Fibroblast of mammary gland (primary cell): Measurements from ENCODE around the gene AQP10.
"Not testable (repeated sequence)": the region's sequence is repeated elsewhere in the genome, so short reads cannot be mapped to it uniquely, and the experiment has no call there.

Experiments used
- DNase-seq: peaks from one replicate; pipeline ENCODE4 v3.0.0-alpha.2; 2010; ENCODE audit warnings: low read depth
- H3K4me3 ChIP-seq: 2 replicates; pipeline ENCODE4 v1.5.1; 2011; ENCODE audit warnings: low read depth, mild to moderate bottlenecking, low read length, moderate library complexity; ENCODE audit not compliant: control insufficient read depth
- CTCF ChIP-seq: conservative IDR thresholded peaks from 2 replicates; pipeline ENCODE4 v1.5.1; 2011; ENCODE audit warnings: low read depth, low read length, inconsistent platforms; ENCODE audit not compliant: control insufficient read depth, insufficient read depth

Gene AQP10

DNA sequence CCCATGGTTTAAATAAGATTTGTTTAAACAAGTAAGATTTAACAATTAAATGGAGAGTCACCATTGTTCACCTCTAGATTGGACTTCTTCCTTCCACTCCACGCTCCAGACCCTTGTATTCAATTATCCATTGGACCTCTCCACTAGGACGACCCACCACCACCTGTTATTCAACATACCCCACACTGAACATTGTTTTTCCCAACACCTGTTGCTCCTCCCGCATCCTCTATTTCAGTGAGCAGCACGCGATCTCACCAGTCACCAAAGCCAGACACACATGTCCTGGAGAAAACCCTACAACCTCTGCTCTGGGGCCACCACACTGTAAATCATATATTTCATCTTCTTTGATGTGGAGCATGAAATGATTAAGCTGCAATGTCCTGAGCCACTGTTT, 33.1 kb downstream of the AQP10 start:
- no peak overlapping the region for H3K4me3 ChIP-seq
- no peak for TF ChIP-seq CTCF
- DNase-seq: no peak

DNA sequence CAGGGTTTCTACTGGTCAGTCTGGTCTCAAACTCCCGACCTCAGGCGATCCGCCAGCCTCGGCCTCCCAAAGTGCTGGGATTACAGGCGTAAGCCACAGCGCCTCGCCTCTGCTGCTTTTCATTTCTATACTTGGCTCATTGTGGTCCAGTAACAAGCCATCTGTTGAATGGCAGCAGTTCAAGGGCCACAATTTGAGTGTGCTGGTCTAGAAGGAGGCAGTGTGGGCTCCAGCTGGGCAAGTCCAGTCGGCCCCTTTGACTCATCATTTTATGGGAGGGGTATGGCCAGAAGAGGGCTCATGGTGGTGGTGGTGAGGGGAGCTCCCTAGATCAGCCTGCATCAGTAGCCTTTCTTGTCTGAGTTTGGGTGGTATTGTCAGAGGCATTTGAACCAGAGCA, 37.6 kb downstream of the AQP10 start:
- DNase-seq: no peak
- no peak for TF ChIP-seq CTCF
- no peak overlapping the region for H3K4me3 ChIP-seq

GRCh38 chr1:154360288-154360687, 39.4 kb downstream of the AQP10 start:
- TF ChIP-seq CTCF: no peak
- no peak overlapping the region for H3K4me3 ChIP-seq
- no peak for DNase-seq

DNA sequence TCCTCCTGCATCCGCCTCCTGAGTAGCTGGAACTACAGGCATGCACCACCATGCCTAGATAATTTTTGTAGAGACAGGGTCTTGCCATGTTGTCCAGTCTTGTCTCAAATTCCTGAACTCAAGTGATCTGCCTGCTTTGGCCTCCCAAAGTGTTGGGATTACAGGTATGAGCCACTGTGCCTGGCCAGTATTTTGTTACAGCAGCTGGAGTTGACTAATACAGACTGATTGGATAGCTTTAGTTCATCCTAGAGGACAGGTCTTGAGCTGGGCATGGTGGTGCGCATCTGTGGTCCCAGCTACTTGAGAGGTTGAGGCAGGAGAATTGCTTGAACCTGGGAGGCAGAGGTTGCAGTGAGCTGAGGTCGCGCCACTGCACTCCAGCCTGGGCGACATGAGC, 40.0 kb downstream of the AQP10 start:
- not testable (repeated sequence) for H3K4me3 ChIP-seq, DNase-seq

DNA sequence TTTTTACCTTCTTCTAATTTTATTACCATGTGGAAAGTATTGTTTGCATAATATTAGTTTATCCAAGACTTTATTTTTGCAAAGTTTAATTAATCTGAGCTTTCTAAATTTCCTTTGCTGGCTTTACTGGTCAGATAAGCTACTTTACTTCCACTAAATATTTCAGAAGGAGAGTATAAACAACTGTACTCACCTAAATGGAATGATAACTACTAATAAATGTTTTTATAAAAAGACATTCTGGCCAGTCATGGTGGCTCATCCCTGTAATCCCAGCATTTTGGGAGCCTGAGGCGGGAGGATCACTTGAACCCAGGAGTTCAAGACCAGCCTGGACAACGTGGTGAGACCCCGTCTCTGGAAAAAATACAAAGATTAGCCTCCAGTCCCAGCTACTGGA, 40.5 kb downstream of the AQP10 start:
- TF ChIP-seq CTCF: no peak
- H3K4me3 ChIP-seq: no peak overlapping the region
- DNase-seq: no peak

DNA sequence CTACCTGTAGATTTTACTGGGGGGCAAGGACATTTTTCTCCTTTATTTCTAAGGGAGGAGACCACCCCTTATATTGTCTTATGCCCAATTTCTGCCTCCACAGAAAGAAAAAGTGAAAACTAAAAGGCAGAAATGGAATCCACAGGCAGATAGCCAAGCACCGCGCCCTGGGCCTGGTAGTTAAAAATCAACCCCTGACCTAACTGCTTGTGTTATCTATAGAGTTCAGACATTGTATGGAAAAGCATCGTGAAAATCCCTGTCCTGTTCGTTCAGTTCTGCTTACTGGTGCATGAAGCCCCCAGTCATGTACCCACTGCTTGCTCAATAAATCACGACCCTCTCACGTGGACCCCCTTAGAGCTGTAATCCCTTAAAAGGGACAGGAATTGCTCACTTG, 50.5 kb downstream of the AQP10 start:
- no peak for DNase-seq
- no peak for TF ChIP-seq CTCF
- no peak overlapping the region for H3K4me3 ChIP-seq

DNA sequence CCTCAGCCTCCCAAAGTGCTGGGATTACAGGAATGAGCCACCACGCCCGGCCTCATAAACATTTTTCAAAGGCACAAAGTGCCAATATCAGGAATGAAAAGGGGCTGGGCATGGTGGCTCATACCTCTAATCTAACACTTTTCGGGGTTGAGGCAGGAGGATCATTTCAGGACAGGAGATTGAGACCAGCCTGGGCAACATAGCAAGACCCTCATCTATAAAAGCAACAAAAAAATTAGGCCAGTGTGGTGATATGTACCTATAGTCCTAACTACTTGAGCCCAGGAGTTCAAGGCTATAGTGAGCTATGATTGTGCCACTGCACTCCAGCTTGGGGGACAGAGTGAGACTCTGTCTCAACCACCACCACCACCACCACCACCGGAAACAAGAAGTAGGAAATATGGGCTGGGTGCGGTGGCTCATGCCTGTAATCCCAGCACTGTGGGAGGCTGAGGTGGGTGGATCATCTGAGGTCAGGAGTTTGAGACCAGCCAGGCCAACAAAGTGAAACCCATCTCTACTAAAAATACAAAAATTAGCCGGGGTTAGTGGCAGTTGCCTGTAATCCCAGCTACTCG, 53.0 kb downstream of the AQP10 start:
- not testable (repeated sequence) for DNase-seq, H3K4me3 ChIP-seq
